Right atrium auricular region (tissue), 2 donors: ENCODE measurements around the gene ARHGAP27. TPM values are rescaled to one million over a fixed set of nuclear protein-coding genes. Genes with fewer than 3 reads are reported as not detected.

Experiments used
- DNase-seq: peaks from one replicate; pipeline ENCODE4 v3.0.0-alpha.2; 2019; ENCODE audit warnings: low spot score
- H3K27ac ChIP-seq, 2 donors: fragments of 200-600 bp; sonication (generic); 1 replicate in 1 of 2; 2 replicates in 1 of 2; pipeline ENCODE4 v1.5.1; 2016 to 2019
- H3K27me3 ChIP-seq, 2 donors: fragments of 200-600 bp; sonication (generic); one replicate each; pipeline versions ENCODE4 v1.5.1 to v1.6.0; 2017 to 2019
- H3K36me3 ChIP-seq: fragments of 200-600 bp; sonication (generic); one replicate; pipeline ENCODE4 v1.5.1; 2016
- H3K4me1 ChIP-seq, 2 donors: fragments of 200-600 bp; sonication (generic); one replicate each; pipeline versions ENCODE4 v1.5.1 to v1.6.0; 2017 to 2019
- H3K4me3 ChIP-seq, 2 donors: fragments of 200-600 bp; sonication (generic); 1 replicate in 1 of 2; 2 replicates in 1 of 2; pipeline ENCODE4 v1.5.1; 2017 to 2019; ENCODE audit warnings: mild to moderate bottlenecking in 1 of 2, moderate library complexity in 1 of 2
- H3K9me3 ChIP-seq, 2 donors: fragments of 200-600 bp; sonication (generic); one replicate each; pipeline ENCODE4 v1.5.1; 2019
- CTCF ChIP-seq, 2 donors: fragments of 200-600 bp; sonication (generic); IDR thresholded peaks; one replicate each; pipeline ENCODE4 v1.5.1; 2019; ENCODE audit warnings: antibody characterized with exemption in 2 of 2
- total RNA-seq, 2 donors: library from RNA; depleted of rRNA; stranded (reverse); fragments of >200 nt; gene quantifications; one replicate each; pipeline ENCODE4 v1.1.0, GENCODE V29; 2016

The ARHGAP27 gene
- total RNA-seq, 2 donors from 2014 or later = 18.9 to 21.9 TPM

GRCh38 chr17:45436625-45437464 is 4.2 kb upstream of the ARHGAP27 start:
- no peaks in the 10 kb centered on the region for H3K27me3 ChIP-seq
- H3K36me3 ChIP-seq = peaks cover 28% of the 10 kb centered on the region
- H3K4me3 ChIP-seq = no peak overlapping the region
- peaks cover 0 to 18% of the 10 kb centered on the region in 2 donors for H3K4me1 ChIP-seq
- H3K27ac ChIP-seq = no peak overlapping the region
- H3K9me3 ChIP-seq = no peaks in the 10 kb centered on the region
- no peak for TF ChIP-seq CTCF (IDR thresholded peaks at IDR 0.05)
- no peak for DNase-seq

GRCh38 chr17:45436161-45436560 is 3.5 kb upstream of the ARHGAP27 start:
- peaks cover 28% of the 10 kb centered on the region for H3K36me3 ChIP-seq
- no peaks in the 10 kb centered on the region for H3K27me3 ChIP-seq
- no peak for TF ChIP-seq CTCF (IDR thresholded peaks at IDR 0.05)
- no peak for DNase-seq
- H3K27ac ChIP-seq = no peak overlapping the region
- no peak overlapping the region for H3K4me3 ChIP-seq
- H3K4me1 ChIP-seq = peaks cover 0 to 25% of the 10 kb centered on the region in 2 donors
- no peaks in the 10 kb centered on the region for H3K9me3 ChIP-seq

- no peaks in the 10 kb centered on the region for H3K9me3 ChIP-seq
- H3K36me3 ChIP-seq = peaks cover 28% of the 10 kb centered on the region
- peaks cover 3 to 5% of the 10 kb centered on the region in 2 donors for H3K27me3 ChIP-seq
- peaks cover 0 to 32% of the 10 kb centered on the region in 2 donors for H3K4me1 ChIP-seq
- H3K4me3 ChIP-seq = no peak overlapping the region
- TF ChIP-seq CTCF (IDR thresholded peaks at IDR 0.05) = no peak
- DNase-seq = no peak
- no peak overlapping the region for H3K27ac ChIP-seq
These were observed 2.8 kb upstream of the ARHGAP27 start for GRCh38 chr17:45435481-45435880.

GRCh38 chr17:45433159-45433535 is 477 bp upstream of the ARHGAP27 start:
- Histone ChIP-seq H3K27ac (peak overlapping the region; percentile 63 to 65), H3K4me1 (peaks cover 0 to 53% of the 10 kb centered on the region in 2 donors)
- TF ChIP-seq CTCF (IDR thresholded peaks at IDR 0.05) = no peak

GRCh38 chr17:45431531-45432404 is 902 bp downstream of the ARHGAP27 start:
- DNase-seq = no peak
- peaks cover 9 to 11% of the 10 kb centered on the region in 2 donors for H3K27me3 ChIP-seq
- H3K27ac ChIP-seq = peak overlapping the region; percentile 63 to 65
- H3K9me3 ChIP-seq = no peaks in the 10 kb centered on the region
- H3K4me3 ChIP-seq = peak overlapping the region; percentile 44 to 61
- no peak for TF ChIP-seq CTCF (IDR thresholded peaks at IDR 0.05)
- H3K4me1 ChIP-seq = peaks cover 0 to 57% of the 10 kb centered on the region in 2 donors
- H3K36me3 ChIP-seq = peaks cover 9% of the 10 kb centered on the region

More at GRCh38 chr17:45433159-45433535, 477 bp upstream of the ARHGAP27 start:
- no peak for DNase-seq
- H3K27me3 ChIP-seq = peaks cover 9 to 11% of the 10 kb centered on the region in 2 donors
- no peaks in the 10 kb centered on the region for H3K9me3 ChIP-seq
- H3K36me3 ChIP-seq = peaks cover 16% of the 10 kb centered on the region
- peak overlapping the region in 1 of 2 donors; percentile 61 for H3K4me3 ChIP-seq
